H1 (cell line): Measurements from ENCODE around the gene PHF23. TPM values are rescaled to one million over a fixed set of nuclear protein-coding genes. Genes with fewer than 3 reads are reported as not detected.

Experiments
- ASH2L ChIP-seq: fragments of 200-600, 300-600 bp; sonication (generic); IDR thresholded peaks from one replicate; pipeline ENCODE4 v1.7.1; 2017; ENCODE audit warnings: low read length
- ATF2 ChIP-seq: IDR thresholded peaks from 2 replicates; pipeline ENCODE4 v1.6.1; 2012; ENCODE audit warnings: low read length, inconsistent platforms
- ATF3 ChIP-seq: IDR thresholded peaks from 2 replicates; pipeline ENCODE4 v1.6.1; 2011; ENCODE audit warnings: low read depth, mild to moderate bottlenecking, low read length; ENCODE audit not compliant: insufficient read depth
- BACH1 ChIP-seq: IDR thresholded peaks from 2 replicates; pipeline ENCODE4 v1.6.1; 2012; ENCODE audit warnings: low read length, improper control_type of control experiment
- CHD2 ChIP-seq: IDR thresholded peaks from 2 replicates; pipeline ENCODE4 v1.6.1; 2012; ENCODE audit warnings: low read length, improper control_type of control experiment
- CREB1 ChIP-seq: IDR thresholded peaks from 2 replicates; pipeline ENCODE4 v1.6.1; 2012; ENCODE audit warnings: inconsistent platforms
- EP300 ChIP-seq, 2 experiments: IDR thresholded peaks; 1 replicate in 1 of 2; 2 replicates in 1 of 2; pipeline ENCODE4 v1.6.1; 2011 to 2012; ENCODE audit warnings: low read depth in 2 of 2, low read length in 2 of 2, mild to moderate bottlenecking in 2 of 2, borderline replicate concordance in 1 of 2, inconsistent platforms in 1 of 2, moderate library complexity in 1 of 2
- HDAC2 ChIP-seq, 2 experiments: fragments of 300-600 bp in 1 of 2; sonication (generic) in 1 of 2; IDR thresholded peaks; 2 replicates each; pipeline ENCODE4 v1.6.1; 2011 to 2012; ENCODE audit warnings: low read depth in 2 of 2, low read length in 2 of 2, mild to moderate bottlenecking in 2 of 2, moderate library complexity in 2 of 2, borderline replicate concordance in 1 of 2, inconsistent platforms in 1 of 2
- JUN ChIP-seq: IDR thresholded peaks from 2 replicates; pipeline ENCODE4 v1.6.1; 2011; ENCODE audit warnings: low read depth, mild to moderate bottlenecking, improper control_type of control experiment, low read length
- KDM4A ChIP-seq: IDR thresholded peaks from one replicate; pipeline ENCODE4 v1.7.1; 2012; ENCODE audit warnings: low read depth, mild to moderate bottlenecking, moderate library complexity, low read length, inconsistent platforms; ENCODE audit not compliant: severe bottlenecking
- POU5F1 ChIP-seq: IDR thresholded peaks from 2 replicates; pipeline ENCODE4 v1.6.1; 2011; ENCODE audit warnings: low read depth, mild to moderate bottlenecking, low read length, moderate library complexity
- RAD21 ChIP-seq, 2 experiments: IDR thresholded peaks in 1 of 2; conservative IDR thresholded peaks in 1 of 2; 2 replicates each; pipeline ENCODE4 v1.6.1; 2011; ENCODE audit warnings: low read depth in 2 of 2, low read length in 2 of 2, improper control_type of control experiment in 1 of 2, inconsistent platforms in 1 of 2, mild to moderate bottlenecking in 1 of 2, moderate library complexity in 1 of 2
- RBBP5 ChIP-seq: IDR thresholded peaks from 2 replicates; pipeline ENCODE4 v1.7.1; 2012; ENCODE audit warnings: low read depth, mild to moderate bottlenecking, inconsistent platforms, low read length, moderate library complexity, borderline replicate concordance
- RXRA ChIP-seq: IDR thresholded peaks from 2 replicates; pipeline ENCODE4 v1.6.1; 2011; ENCODE audit warnings: low read depth, mild to moderate bottlenecking, low read length, moderate library complexity; ENCODE audit not compliant: insufficient read depth
- SP4 ChIP-seq: IDR thresholded peaks from 2 replicates; pipeline ENCODE4 v1.6.1; 2012; ENCODE audit warnings: low read length, inconsistent platforms
- TAF7 ChIP-seq: optimal IDR thresholded peaks from 2 replicates; pipeline ENCODE3; 2011; ENCODE audit warnings: low read depth, mild to moderate bottlenecking, inconsistent platforms, low read length, moderate library complexity, borderline replicate concordance
- TBP ChIP-seq: IDR thresholded peaks from 2 replicates; pipeline ENCODE4 v1.6.1; 2011; ENCODE audit warnings: low read depth, low read length, improper control_type of control experiment
- USF2 ChIP-seq: IDR thresholded peaks from 2 replicates; pipeline ENCODE4 v1.6.1; 2011; ENCODE audit warnings: low read length, improper control_type of control experiment
- polyA plus RNA-seq, 7 experiments: library from polyadenylated mRNA; depleted of rRNA in 3 of 7; stranded (reverse) in 5 of 7; unstranded in 2 of 7; fragments of >200 nt in 5 of 7; fragments of 200-250 nt in 2 of 7; gene quantifications; 1 replicate in 5 of 7; 2 replicates in 1 of 7; 4 replicates in 1 of 7; pipeline versions ENCODE4 v1.2.1 to v1.2.3, GENCODE V29; 2011 to 2013; ENCODE audit warnings: missing spikeins in 2 of 7, mixed read lengths in 2 of 7
- total RNA-seq: library from RNA; stranded (reverse); fragmentation: NEBNext Ultra II Directional; extraction: Animal tissue kit (Norgen Biotek cat#: 25700); gene quantifications from 2 replicates; pipeline ENCODE4 v1.2.1, GENCODE V29; 2021

Gene PHF23
- total and polyA plus RNA-seq, 2 of the 8 experiments (the other 6 are each of a cell fraction or from before 2014, with no cell fraction given) = 47.5 to 62.8 TPM

- TF ChIP-seq RAD21 (IDR thresholded peaks at IDR 0.05 in 1 of 2, conservative IDR thresholded peaks at IDR 0.05 in 1 of 2; ENCODE audit: low read depth in 2 of 2, low read length in 2 of 2) = no peak
- TF ChIP-seq USF2 = peak; percentile 99
- no peak for TF ChIP-seq RBBP5
- no peak for TF ChIP-seq BACH1
- peak; percentile 99 for TF ChIP-seq SP4
- peak; percentile 97 for TF ChIP-seq ATF3
- no peak for TF ChIP-seq TAF7
- no peak for TF ChIP-seq JUN
- peak; percentile 25 for TF ChIP-seq KDM4A
- TF ChIP-seq RXRA = peak; percentile 51; the same call in 1 of the 2 replicates
- TF ChIP-seq CREB1 = peak; percentile 75
- TF ChIP-seq ATF2 = peak; percentile 86; the same call in 1 of the 2 replicates
- peak; percentile 89 for TF ChIP-seq ASH2L
- peak in 1 of 2 experiments; percentile 86; a peak in 1 of 3 replicates for TF ChIP-seq EP300 (IDR thresholded peaks at IDR 0.05; ENCODE audit: borderline replicate concordance in 1 of 2, low read depth in 2 of 2, low read length in 2 of 2)
- TF ChIP-seq HDAC2 (IDR thresholded peaks at IDR 0.05; ENCODE audit: borderline replicate concordance in 1 of 2, low read depth in 2 of 2, low read length in 2 of 2) = peak; percentile 77 to 95; a peak in 3 of 4 replicates
- TF ChIP-seq TBP = 0 out of 2 replicates have a peak, but pooled peaks have one; percentile 46
- TF ChIP-seq POU5F1 = peak; percentile 55; the same call in 1 of the 2 replicates
- TF ChIP-seq CHD2 = peak; percentile 94
Measured at GRCh38 chr17:7242717-7243452, 3.6 kb upstream of the PHF23 start (continued).
